ENCODE measurements around the gene DCUN1D4.

The DCUN1D4 gene

GRCh38 chr4:51901363-51901762, 58.4 kb downstream of the DCUN1D4 start:
- no peak for DNase-seq (ENCODE audit: low spot score)
- no peak for TF ChIP-seq CTCF (IDR thresholded peaks at IDR 0.05; ENCODE audit: borderline replicate concordance, control extremely low read depth, extremely low read depth, insufficient read depth, missing control alignments)
- in situ Hi-C loops (cut with MboI; ENCODE audit: low sequenced_read_pairs, unreplicated experiment): no loop called here

GRCh38 chr4:51906167-51906958, 63.4 kb downstream of the DCUN1D4 start:
- TF ChIP-seq CTCF (IDR thresholded peaks at IDR 0.05; ENCODE audit: borderline replicate concordance, control extremely low read depth, extremely low read depth, insufficient read depth, missing control alignments): no peak
- in situ Hi-C loops (cut with MboI; ENCODE audit: low sequenced_read_pairs, unreplicated experiment): no loop called here
- DNase-seq (ENCODE audit: low spot score): peak; percentile 34

GRCh38 chr4:51907006-51907669, 64.2 kb downstream of the DCUN1D4 start:
- no peak for DNase-seq (ENCODE audit: low spot score)
- no peak for TF ChIP-seq CTCF (IDR thresholded peaks at IDR 0.05; ENCODE audit: borderline replicate concordance, control extremely low read depth, extremely low read depth, insufficient read depth, missing control alignments)
- in situ Hi-C loops (cut with MboI; ENCODE audit: low sequenced_read_pairs, unreplicated experiment): no loop called here

- no peak for TF ChIP-seq CTCF (IDR thresholded peaks at IDR 0.05; ENCODE audit: borderline replicate concordance, control extremely low read depth, extremely low read depth, insufficient read depth, missing control alignments)
- DNase-seq (ENCODE audit: low spot score): no peak
- in situ Hi-C loops (cut with MboI; ENCODE audit: low sequenced_read_pairs, unreplicated experiment): no loop called here
Observed at GRCh38 chr4:51909236-51909703, 66.3 kb downstream of the DCUN1D4 start.

- in situ Hi-C loops (cut with MboI; ENCODE audit: low sequenced_read_pairs, unreplicated experiment): no loop called here
- DNase-seq (ENCODE audit: low spot score): no peak
- TF ChIP-seq CTCF (IDR thresholded peaks at IDR 0.05; ENCODE audit: borderline replicate concordance, control extremely low read depth, extremely low read depth, insufficient read depth, missing control alignments): no peak
Observed at GRCh38 chr4:51918251-51918650, 75.3 kb downstream of the DCUN1D4 start.

GRCh38 chr4:51923343-51923742, 80.4 kb downstream of the DCUN1D4 start:
- no peak for TF ChIP-seq CTCF (IDR thresholded peaks at IDR 0.05; ENCODE audit: borderline replicate concordance, control extremely low read depth, extremely low read depth, insufficient read depth, missing control alignments)
- in situ Hi-C loops (cut with MboI; ENCODE audit: low sequenced_read_pairs, unreplicated experiment): no loop called here
- DNase-seq (ENCODE audit: low spot score): no peak
